IPS-NIHi7 (cell line): ENCODE measurements around the gene TMEM175.

Source experiments
- DNase-seq: peaks from one replicate; pipeline ENCODE4 v3.0.0; 2012; ENCODE audit warnings: mixed read lengths; ENCODE audit errors: extremely low spot score

The TMEM175 gene

GRCh38 chr4:898869-899555, 33.2 kb upstream of the TMEM175 start:
- no peak for DNase-seq

DNA sequence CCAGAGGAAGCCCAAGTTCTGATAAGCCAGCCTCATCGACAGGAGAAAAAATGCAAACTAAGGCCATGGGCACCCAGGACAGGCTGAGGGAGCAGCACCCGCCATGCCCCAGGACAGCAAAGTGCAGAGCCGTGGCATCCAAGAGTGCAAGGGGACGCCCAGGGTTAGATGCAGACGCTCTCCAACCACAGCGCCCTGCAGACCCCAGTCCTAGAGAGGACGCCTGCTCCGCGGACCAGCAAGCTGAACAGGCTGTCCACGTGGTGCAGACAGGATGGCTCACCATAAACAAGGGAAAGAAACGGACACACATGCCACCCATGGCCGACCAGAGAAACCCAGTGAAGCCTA, 32.7 kb upstream of the TMEM175 start:
- no peak for DNase-seq

DNA sequence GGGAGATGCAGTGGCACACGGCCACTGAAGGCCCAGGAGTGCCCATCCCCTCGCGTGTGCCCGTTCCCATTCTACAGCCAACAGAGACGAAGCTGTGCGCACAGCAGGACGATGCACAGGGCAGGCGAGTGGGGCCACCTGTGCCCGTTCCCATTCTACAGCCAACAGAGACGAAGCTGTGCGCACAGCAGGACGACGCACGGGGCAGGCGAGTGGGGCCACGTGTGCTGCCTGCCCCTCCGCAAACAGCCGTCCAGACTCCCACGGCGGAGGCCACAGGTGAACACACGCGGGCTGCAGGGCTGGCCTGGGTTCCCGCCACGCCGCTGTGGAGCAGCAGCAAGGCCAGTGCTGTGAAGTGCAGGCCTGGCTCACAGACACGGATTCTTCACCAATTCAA, 32.2 kb upstream of the TMEM175 start:
- DNase-seq: no peak

DNA sequence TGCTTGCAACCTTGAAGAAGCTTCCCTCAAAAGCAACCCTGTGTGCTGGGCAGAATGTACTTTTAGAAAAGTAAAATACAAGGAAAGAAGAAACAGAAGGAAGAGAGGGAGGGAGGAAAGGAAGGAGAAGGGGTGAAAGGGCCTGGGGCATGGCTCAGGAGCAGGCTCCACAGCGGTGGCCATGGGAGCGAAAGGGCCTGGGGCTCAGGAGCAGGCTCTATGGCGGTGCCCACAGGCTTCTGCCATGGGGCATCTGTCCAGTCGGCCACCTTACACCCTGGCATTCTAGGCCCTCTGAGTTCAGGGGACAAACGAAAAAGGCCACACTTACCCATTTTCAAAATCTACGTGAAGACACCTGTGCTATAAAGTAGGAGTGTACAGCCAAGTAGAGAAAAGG, 31.5 kb upstream of the TMEM175 start:
- no peak for DNase-seq

DNA sequence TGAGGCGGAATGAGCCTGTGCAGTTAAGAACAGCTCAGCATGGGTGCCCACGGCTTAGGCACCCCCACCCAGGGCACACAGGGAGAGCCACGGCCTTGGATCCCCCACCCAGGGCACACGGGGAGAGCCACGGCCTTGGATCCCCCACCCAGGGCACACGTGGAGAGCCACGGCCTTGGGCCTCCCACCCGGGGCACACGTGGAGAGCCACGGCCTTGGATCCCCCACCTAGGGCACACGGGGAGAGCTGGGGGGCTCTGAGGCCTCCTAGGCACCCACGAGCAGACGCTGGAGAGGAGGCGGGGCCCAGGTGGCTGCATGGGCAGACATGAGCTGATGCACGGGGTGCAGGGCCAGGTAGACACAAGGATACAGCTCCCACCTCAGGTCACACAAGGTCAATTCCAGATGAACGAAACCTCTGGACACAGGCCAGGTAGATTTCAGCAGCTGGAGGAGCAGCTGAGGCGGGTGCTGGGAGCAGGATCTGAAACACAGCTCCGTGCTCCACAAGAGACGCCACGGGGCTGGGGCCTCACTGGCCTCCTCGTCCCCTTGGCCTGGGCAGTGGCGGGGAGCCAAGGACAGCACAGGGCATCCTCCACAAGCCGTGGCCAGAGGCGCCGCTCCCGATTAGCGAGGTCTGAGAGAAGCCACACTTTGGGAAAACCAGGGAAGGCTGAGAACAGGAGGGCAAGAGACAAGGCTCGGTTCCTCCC, 30.9 kb upstream of the TMEM175 start:
- no peak for DNase-seq

- DNase-seq: no peak
These were observed 28.9 kb upstream of the TMEM175 start for GRCh38 chr4:903066-904046.

DNA sequence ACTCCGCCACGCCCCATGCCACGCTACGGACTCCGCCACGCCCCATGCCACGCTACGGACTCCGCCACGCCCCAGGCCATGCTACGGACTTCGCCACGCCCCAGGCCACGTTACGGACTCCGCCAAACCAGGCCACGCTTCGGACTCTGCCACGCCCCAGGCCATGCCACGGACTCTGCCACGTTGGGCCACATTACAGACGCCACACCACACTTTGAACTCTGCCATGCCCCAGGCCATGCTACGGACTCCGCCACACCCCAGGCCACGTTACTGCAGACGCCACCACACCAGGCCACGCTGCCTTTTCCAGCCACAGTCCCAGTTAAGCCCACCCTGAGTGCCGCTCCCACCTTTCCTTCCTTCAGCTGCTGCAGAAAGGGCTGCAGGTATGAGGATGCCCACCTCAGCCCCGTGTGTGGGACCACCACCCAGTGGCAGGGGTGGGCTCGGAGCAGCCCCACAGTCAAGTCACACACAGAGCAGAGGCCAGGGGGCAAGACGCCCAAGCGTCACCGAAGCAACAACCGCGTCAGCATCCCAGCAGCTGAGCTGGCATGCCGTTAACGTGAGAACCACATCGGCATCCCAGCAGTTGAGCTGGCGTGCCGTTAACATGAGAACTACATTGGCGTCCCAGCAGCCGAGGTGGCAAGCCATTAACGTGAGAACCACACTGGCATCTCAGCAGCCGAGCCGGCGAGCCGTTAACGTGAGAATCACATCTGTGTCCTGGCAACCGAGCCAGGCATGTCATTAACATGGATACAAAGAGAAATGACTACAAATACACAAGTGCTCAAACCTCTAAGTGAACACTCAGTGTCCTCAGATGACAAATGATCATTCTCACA, 26.5 kb upstream of the TMEM175 start:
- DNase-seq: no peak

GRCh38 chr4:906339-907102, 25.7 kb upstream of the TMEM175 start:
- DNase-seq: no peak

- DNase-seq: no peak
These were observed 25.2 kb upstream of the TMEM175 start for GRCh38 chr4:907103-907400.

- no peak for DNase-seq
These were observed 24.4 kb upstream of the TMEM175 start for GRCh38 chr4:907691-908425.

GRCh38 chr4:909131-909571, 23.1 kb upstream of the TMEM175 start:
- no peak for DNase-seq

DNA sequence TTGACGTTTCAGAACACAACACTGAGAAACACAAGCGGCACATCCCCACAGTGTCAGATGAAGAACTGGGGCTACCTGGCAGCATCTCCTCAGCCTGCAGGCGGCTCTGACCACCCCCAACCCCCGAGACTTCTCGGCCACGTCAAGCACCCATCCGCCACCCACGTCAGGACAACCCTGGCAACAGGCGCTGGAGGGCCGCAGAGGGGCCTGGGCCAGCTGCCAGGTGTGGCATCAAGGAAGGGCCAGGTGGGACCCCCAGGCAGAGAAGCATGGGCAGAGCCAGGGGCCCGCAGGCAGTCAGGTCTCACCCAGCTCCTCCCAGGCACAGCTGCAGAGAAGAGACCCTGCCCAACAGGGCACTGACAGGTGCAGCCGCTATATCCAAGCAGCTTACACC, 22.4 kb upstream of the TMEM175 start:
- no peak for DNase-seq

DNA sequence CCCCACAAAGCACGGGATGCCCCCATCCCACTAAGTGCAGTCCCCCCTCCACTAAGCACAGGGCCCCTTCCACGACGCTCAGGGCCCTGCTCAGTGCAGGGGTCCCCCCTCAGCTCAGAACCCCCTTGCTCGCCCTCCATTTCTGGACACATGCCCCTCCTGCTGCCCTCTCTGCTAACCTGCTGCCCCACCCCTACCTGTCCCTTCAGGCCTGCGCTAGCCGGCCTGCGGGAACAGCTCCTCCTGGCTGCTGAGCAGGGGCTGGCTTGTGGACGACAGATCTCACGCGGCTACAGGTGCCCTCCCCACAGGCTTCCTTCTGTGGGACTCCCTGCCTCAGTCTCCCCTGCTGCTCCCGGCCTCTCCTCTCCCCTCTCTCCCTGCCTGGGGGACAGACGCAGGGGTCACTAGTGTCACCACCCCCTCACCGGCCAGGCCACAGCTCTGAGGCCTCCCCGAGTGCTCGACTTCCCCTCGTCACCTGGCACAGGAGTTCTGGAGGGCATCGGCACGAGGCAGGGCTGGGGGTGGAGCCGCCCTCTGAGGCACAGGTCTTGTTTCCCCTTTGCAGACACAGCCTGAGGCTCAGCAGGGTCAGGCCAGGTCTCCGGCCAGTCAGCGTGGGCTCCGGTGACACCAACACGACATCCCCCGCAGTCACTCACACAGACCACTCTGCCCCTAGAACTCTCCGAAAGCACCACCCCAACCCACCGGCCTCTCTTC, 21.7 kb upstream of the TMEM175 start:
- no peak for DNase-seq

- DNase-seq: no peak
These were observed 21.0 kb upstream of the TMEM175 start for GRCh38 chr4:911221-911751.

GRCh38 chr4:911871-912490, 20.3 kb upstream of the TMEM175 start:
- no peak for DNase-seq

DNA sequence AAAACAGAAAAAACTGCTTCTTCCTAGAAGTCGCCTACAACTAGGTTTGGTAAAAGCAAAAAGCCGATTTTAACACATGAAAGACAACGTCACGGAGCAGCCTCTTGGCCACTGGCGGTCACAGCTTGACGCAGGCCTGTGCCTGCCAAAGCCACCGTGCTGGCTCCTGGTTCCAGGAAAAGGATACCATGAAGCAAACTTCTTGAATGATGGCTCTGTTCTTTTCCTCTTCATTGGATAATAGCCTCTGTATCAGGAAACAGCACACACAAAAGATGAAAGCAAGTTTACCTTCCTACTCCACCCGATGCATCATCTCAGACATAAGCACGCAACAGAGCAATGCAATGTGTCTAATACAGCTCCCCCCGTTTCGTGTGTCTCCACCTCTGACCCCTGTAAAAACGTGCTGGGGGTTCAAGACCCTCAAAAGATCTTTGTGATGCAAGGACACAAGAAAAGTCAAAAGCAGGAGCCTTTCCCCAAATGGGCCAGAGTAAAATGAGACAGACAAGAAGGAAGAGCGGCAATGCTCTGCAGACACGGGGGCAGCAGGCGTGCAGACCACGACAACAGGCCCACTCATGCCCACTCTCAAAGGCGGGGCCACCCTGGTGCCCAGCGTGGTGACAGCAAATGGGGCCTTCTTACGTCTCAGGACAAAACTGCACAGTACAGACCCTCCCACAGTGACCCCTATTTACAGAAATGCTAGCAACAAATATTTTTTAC, 19.5 kb upstream of the TMEM175 start:
- no peak for DNase-seq

GRCh38 chr4:913280-913618, 19.0 kb upstream of the TMEM175 start:
- no peak for DNase-seq

GRCh38 chr4:914531-914930, 17.7 kb upstream of the TMEM175 start:
- DNase-seq: no peak
